Fibroblast of skin of right biceps (primary cell): ENCODE results near the gene CCR9.
"Not testable (repeated sequence)": the region's sequence is repeated elsewhere in the genome, so short reads cannot be mapped to it uniquely, and the experiment has no call there.

ENCODE experiments used
- DNase-seq: peaks from one replicate; pipeline ENCODE4 v3.0.0-alpha.2; 2013

Gene CCR9

DNA sequence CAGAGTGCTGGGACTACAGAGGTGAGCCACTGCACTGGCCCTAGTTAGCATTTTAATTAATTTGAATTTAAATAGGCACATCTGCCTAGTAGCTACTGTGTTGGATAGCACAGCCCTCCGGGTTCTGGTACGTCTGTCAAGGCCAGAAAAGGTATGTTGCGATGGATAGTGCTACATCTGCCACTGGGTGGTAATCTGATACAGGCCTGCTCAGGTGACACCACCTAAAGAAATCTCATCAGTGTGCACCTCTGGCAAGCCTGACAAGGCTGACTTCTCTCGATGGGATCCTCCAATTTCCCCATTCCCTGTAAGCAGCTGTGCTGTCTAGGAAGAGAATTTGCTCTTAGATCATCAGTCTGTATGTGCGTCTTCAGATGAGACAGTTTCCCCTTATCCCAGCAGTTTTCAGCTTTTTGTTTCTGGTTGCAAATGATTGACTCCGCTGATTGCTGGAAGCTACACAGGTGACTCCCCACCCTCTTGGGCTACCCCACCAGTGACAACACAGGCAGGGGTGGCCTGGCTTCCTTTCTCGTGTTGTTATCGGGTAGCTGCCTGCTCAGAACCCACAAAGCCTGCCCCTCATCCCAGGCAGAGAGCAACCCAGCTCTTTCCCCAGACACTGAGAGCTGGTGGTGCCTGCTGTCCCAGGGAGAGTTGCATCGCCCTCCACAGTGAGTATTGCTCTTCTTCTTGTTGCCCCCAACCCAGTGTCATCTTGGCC lies at the start of gene CCR9:
Gene CCR9 (plus strand): TSS at position 565 of the 727 bp plus-strand sequence. CDS start 8,391 bp downstream, outside the sequence.
- no peak for DNase-seq

GRCh38 chr3:45838466-45838865 lies 47.9 kb upstream of the CCR9 start:
- no peak for DNase-seq

- DNase-seq = peak; percentile 15
Measured at GRCh38 chr3:45841420-45841756, 45.0 kb upstream of the CCR9 start.

GRCh38 chr3:45841757-45842491 lies 44.4 kb upstream of the CCR9 start, which contains the start of gene LZTFL1:
Gene LZTFL1 (minus strand): TSS chr3:45842119. CDS start chr3:45841991, 128 bp downstream.
- DNase-seq = peak; percentile 97

DNA sequence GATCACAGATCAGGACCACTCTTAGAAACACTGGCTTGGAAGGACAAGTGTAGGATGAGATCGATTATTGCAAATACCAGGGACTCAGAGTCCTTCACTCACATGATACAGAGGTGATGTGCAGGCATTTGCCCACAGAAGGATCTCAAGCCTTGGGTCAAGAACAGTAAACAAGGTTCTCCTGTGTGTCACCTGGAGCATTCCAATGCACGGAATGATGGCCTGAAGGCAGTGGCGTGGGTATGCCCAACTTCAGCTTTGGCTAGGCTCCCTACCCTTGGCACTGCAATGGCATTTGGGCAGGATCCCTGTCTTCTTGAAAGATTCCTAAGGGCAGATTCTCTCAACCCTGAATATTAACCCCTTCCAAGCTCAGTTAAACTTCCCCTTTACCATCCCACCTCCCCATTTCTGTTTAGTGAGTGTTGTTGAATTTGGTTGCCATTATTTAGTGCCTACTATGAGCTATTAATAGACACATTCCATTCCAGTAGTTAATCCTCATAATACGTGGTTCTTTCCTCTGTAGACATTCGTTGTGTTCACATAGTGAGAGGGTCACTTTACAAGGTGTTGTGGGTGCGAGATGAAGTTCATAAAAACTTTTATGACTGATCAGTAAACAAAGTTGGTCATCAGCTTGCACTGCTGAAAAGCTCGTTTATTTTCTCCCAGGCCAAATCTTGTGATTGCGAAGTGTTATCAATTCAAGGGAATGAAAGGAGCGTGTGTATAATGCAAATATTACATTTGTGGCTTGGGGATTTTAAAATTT lies 43.3 kb upstream of the CCR9 start:
- DNase-seq = no peak

DNA sequence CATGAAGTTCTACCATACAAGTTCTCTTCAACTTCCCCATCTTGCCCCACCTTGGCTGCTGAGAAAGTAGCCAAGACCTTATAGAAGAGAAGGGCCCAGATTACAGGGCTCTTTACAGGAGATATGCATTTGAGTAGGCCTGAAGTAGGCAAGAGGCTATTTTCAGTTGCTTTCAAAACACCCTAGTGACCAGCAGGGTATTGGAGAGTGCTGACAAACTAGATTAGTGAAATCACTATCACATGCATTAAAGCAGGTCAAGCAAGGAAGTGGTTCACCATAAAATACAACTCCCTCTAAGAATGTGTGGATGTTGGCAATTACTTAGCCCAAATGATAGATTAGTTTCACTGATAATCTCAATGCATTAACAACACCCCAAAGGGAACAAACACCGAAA lies 41.7 kb upstream of the CCR9 start:
- DNase-seq = no peak

GRCh38 chr3:45848392-45848791 lies 38.0 kb upstream of the CCR9 start:
- no peak for DNase-seq

DNA sequence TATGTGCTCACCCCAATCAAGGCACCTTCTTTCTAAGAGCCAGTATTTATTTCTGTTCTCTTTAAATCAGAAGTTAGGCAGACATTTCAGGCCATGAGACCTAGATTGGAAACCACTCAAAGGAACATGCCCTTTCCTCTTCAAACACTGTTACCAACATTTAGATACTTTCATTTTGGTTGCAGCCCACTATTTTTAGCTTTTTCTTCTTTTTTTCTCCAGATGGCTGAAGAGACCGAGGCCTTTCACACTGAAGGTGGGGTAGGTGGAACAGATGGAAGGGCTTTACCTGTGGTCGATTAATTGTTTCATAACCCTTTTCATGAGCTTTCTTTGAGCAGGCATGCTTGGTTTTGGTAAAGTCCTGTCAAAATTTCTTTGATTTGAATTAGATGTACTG lies 33.5 kb upstream of the CCR9 start:
- no peak for DNase-seq

DNA sequence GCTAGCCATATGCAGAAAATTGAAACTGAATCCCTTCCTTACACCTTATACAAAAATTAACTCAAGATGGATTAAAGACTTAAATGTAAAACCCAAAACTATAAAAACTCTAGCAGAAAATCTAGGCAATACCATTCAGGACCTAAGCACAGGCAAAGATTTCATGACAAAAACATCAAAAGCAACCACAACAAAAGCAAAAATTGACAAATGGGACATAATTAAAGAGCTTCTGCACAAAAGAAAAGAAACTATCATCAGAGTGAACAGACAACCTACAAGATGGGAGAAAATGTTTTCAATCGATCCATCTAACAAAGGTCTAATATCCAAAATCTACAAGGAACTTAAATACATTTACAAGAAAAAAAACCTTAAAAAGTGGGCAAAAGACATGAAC lies 30.0 kb upstream of the CCR9 start:
- DNase-seq = not testable (repeated sequence)

DNA sequence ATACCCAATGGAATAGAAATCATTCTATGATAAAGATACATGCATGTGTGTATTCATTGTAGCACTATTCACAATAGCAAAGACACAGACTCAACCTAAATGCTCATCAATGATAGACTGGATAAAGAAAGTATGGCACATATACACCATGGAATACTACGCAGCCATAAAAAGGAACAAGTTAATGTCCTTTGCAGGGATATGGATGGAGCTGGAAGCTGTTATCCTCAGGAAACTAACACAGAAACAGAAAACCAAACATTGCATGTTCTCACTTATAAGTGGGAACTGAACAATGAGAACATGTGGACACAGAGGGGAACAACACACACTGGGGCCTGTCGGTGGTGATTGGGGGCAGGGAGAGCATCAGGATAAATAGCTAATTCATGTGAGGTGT lies 29.3 kb upstream of the CCR9 start:
- DNase-seq = not testable (repeated sequence)

- no peak for DNase-seq
Measured at GRCh38 chr3:45858809-45859543, 27.4 kb upstream of the CCR9 start.

DNA sequence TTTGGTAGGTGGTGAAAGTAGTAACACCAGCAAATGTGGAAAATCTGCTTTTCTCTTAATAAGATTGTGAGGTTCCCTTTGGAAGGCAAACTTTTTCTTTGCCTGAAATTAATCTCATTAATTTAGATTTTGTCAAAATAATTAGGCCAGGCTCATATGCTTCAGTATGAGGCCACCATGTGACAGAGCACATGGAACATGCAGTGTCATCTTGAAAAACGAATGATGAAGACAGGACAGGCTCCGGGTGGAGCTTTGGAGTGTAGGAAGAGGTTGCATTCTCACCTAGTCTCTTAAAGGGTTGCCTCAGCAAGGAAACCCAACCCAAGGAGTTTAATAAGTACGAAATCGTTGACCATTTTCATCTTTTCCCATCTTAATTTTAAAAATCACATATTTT lies 25.9 kb upstream of the CCR9 start:
- DNase-seq = no peak

DNA sequence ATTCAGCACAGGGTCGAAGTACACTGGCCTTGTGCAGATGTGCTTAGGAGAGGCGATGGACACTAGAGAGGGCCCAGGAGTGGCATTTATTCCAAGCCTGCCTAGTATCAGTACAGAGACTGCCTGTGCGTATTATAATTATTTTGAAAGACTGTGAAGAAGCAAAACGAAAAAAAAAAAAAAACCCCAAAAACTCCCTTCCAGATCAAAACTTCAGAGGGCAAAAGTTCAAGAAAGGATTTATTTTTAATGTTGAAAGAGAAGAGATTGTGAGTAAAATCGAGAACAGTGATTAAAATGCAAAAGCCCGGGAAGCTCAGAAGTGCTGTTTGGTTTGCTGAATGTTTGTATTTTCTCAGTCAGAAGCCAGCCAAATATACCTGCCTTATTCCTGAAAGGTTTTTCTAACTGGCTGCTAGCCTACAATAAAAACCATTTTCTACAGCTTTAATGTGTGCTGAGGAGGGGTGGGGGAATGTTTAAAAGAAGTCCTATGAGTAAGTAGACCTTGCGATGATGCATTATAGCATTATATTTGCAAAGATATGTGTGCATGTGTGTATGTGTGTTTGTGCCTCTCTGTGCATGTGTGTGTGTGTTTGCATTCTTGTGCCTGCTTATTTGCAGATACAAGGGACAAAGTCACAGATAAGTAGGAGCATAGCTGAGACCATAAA lies 25.2 kb upstream of the CCR9 start:
- DNase-seq = no peak

- DNase-seq = no peak
Measured at GRCh38 chr3:45864760-45865519, 21.4 kb upstream of the CCR9 start.

DNA sequence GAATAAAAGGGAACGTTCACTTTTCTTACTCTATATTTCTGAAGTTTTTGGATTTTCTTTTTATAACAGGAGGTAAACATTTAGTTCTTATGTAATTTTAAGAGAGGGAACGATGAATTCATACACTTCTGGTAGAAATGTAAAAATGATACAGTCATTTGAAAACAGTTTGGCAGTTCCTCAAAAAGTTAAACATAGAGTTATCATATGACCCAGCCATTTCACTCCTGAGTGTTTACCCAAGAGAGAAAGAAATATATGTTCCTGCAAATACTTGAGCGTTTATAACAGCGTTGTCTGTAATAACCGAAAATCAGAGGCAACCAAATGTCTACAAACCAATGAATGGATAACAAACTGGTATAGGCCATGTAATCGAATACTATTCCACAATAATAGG lies 20.8 kb upstream of the CCR9 start:
- DNase-seq = no peak

DNA sequence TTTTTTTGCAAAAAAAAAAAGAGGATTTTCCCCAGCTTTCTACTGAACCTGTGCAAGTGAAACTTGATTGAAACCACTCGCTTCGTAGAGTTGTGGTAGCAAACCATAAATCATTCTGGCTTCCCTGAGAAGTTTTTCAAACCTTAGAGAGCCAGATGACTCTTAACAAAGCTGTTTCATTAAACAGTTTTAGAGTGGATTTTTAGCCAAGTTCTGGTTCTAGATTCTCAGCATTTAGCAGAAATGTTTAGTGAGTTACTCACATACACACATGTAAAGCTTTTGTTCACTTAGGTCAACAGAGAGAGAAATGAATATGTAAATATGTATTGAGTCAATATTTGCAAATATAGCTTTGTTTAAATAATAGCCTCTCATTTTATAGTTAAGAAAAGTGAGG lies 18.1 kb upstream of the CCR9 start:
- DNase-seq = no peak

DNA sequence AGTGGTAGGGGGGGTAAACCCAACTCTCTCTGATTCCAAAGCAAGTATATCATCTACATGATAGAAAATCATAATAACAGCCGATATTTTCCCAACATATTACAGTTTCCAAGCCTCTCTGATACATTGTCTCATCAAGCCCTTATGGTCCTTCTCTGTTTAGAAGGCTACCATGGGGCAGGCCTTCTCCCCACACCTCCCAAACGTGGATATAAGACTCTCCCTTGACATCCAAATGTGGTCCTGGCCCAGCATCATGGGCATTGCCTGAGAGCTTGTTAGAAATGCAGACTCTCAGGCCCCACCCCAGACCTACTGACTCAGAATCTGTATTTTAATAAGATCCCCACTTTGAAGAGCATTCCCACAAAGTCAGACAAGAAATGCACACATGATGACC lies 17.7 kb upstream of the CCR9 start:
- no peak for DNase-seq

- no peak for DNase-seq
Measured at GRCh38 chr3:45869638-45870037, 16.7 kb upstream of the CCR9 start.

DNA sequence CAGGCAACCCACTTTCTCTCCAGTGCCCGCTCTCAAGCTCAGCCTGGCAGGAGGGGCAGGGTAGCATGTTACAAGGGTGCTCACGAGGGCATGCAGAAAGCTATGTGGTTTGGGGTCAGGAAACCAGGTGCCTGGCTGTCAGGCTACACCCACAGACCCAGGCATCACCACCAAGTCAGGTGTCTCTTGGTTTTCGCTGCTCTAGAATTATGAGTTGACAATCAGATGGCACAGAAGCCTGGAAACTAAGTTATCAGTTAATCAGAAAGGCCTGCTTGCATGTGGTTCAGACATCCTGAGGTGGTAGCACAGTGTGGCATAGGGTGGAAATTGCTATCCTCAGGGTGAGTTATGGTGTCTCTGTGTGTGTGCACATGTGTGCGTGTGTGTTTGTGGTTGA lies 16.2 kb upstream of the CCR9 start:
- no peak for DNase-seq

DNA sequence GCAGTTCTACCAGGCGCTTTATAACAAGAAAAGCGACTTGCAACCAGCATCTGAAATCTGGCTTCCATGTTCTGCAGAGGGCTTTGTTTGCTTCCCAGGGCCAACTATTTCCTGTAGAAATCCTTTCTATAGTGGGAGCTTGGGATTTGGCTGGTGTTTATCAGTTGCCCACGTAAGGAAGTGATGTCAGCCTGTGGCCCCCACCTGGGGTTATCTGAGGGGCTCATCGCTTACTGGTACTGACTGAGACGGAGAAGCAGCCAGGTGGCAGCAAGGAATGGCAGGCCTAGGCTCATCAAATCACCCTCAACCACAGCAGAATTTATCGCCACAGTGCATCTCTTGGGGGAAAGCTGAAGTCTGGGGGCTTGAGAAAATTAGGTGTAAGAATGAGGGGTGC lies 14.6 kb upstream of the CCR9 start:
- DNase-seq = no peak

DNA sequence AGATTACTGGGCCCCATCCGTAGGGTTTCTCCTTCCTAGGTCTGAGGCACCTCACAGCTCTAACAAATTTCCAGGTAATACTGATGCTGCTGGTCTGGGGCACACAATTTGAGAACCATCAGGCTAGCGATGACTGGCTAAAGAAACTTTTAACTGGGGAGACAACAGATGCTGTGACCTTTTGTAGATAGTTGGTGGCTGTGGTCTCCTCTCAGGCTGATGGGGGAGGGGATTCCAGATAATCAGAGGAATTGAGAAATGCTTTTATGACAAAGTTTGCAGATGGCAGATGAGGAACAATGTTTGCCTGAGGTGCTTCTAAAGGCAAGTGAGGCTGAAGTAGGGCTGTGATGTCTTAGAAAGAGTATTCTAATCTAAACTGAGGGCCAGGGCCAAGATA lies 13.8 kb upstream of the CCR9 start:
- no peak for DNase-seq

- DNase-seq = no peak
Measured at GRCh38 chr3:45873036-45873435, 13.3 kb upstream of the CCR9 start.
